ENCODE data around the gene APOBEC3F.
"Not testable (repeated sequence)": the region's sequence is repeated elsewhere in the genome, so short reads cannot be mapped to it uniquely, and the experiment has no call there.

APOBEC3F gene

DNA sequence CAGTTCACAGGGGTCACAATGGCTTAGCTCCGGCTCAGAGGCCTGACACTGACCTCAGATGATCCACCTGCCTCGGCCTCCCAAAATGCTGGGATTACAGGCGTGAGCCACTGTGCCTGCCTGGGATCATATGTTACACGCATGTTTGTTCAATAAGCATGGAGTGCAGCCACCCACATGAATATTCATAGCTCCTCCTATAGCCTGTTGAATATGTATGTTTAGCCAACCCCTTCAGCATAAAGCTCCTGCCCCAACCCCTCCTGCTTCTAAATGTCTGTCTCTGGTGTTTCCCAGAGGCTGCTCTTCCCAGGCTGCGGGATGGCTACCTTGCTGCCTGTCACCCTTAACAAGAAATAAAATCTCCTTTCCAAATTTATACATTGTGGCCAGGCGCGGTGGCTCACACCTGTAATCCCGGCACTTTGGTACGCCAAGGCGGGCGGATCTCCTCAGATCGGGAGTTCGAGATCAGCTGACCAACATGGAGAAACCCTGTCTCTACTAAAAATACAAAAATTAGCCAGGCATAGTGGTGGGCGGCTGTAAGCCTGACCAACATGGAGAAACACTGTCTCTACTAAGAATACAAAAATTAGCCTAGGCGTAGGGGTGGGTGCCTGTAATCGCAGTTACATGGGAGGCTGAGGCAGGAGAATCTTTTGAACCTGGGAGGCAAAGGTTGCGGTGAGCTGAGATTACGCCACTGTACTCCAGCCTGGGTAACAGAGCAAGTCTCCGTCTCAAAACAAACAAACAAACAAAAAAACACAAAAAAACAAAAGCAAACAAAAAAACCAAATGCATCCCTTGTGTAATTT lies 1.1 kb upstream of the APOBEC3F start:
- Histone ChIP-seq H3K4me1 (ENCODE audit: low read depth, poor library complexity, severe bottlenecking) (peaks cover 11% of the 10 kb centered on the region), H3K4me2 (no peak overlapping the region), H2AFZ (ENCODE audit: low read depth) (0 out of 2 replicates have a peak overlapping the region, but pooled peaks have one; percentile 18), H3K79me2 (ENCODE audit: insufficient read depth, low read depth) (no peaks in the 10 kb centered on the region), H4K20me1 (ENCODE audit: insufficient read depth) (no peaks in the 10 kb centered on the region), H3K4me3 (IDR thresholded peaks at IDR 0.05; ENCODE audit: insufficient read depth, low read depth, low read length) (no peak overlapping the region), H3K9ac (no peak overlapping the region), H3K27ac (no peak overlapping the region), H3K36me3 (ENCODE audit: insufficient read depth) (no peaks in the 10 kb centered on the region), H3K27me3 (ENCODE audit: insufficient read depth, low read depth) (no peaks in the 10 kb centered on the region)
- TF ChIP-seq, protein P1, sequence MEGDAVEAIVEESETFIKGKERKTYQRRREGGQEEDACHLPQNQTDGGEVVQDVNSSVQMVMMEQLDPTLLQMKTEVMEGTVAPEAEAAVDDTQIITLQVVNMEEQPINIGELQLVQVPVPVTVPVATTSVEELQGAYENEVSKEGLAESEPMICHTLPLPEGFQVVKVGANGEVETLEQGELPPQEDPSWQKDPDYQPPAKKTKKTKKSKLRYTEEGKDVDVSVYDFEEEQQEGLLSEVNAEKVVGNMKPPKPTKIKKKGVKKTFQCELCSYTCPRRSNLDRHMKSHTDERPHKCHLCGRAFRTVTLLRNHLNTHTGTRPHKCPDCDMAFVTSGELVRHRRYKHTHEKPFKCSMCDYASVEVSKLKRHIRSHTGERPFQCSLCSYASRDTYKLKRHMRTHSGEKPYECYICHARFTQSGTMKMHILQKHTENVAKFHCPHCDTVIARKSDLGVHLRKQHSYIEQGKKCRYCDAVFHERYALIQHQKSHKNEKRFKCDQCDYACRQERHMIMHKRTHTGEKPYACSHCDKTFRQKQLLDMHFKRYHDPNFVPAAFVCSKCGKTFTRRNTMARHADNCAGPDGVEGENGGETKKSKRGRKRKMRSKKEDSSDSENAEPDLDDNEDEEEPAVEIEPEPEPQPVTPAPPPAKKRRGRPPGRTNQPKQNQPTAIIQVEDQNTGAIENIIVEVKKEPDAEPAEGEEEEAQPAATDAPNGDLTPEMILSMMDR (conservative IDR thresholded peaks at IDR 0.05; ENCODE audit: low read depth, low read length): no peak

GRCh38 chr22:39040155-39040537 lies 518 bp upstream of the APOBEC3F start:
- not testable (repeated sequence) for H3K27ac ChIP-seq; H4K20me1 ChIP-seq (ENCODE audit: insufficient read depth); H3K27me3 ChIP-seq (ENCODE audit: insufficient read depth, low read depth); H3K36me3 ChIP-seq (ENCODE audit: insufficient read depth); H3K4me3 ChIP-seq (IDR thresholded peaks at IDR 0.05; ENCODE audit: insufficient read depth, low read depth, low read length); H3K79me2 ChIP-seq (ENCODE audit: insufficient read depth, low read depth); H3K4me2 ChIP-seq; H3K9ac ChIP-seq
- 0 out of 2 replicates have a peak overlapping the region, but pooled peaks have one; percentile 18 for H2AFZ ChIP-seq (ENCODE audit: low read depth)
- peaks cover 11% of the 10 kb centered on the region for H3K4me1 ChIP-seq (ENCODE audit: low read depth, poor library complexity, severe bottlenecking)

DNA sequence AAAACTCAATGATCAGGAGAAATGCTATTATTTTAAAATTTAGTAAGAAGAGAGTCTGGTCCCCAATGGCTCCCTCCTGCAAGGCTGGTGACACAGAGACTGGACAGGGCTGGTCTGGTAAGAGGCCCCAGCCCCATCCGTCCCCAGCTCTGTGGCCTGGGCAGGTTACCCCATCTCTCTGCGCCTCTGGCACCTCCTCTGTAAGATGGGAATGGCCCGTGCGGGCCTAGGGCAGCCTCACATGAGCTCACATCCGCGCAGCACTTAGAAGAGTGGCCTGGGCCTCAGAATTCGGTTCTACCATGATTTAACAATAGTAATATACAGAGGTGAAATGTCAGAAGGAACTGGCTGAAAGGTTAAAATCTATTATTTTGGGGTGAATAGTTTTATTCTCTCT lies 1.2 kb downstream of the APOBEC3F start:
- Histone ChIP-seq H3K9ac (no peak overlapping the region), H2AFZ (ENCODE audit: low read depth) (no peak overlapping the region), H4K20me1 (ENCODE audit: insufficient read depth) (no peaks in the 10 kb centered on the region), H3K4me3 (IDR thresholded peaks at IDR 0.05; ENCODE audit: insufficient read depth, low read depth, low read length) (no peak overlapping the region), H3K27ac (no peak overlapping the region), H3K36me3 (ENCODE audit: insufficient read depth) (no peaks in the 10 kb centered on the region), H3K27me3 (ENCODE audit: insufficient read depth, low read depth) (no peaks in the 10 kb centered on the region), H3K4me2 (peak overlapping the region; percentile 89; the same call in 1 of the 2 replicates), H3K79me2 (ENCODE audit: insufficient read depth, low read depth) (no peaks in the 10 kb centered on the region), H3K4me1 (ENCODE audit: low read depth, poor library complexity, severe bottlenecking) (peaks cover 11% of the 10 kb centered on the region)
- TF ChIP-seq, protein P1 (conservative IDR thresholded peaks at IDR 0.05; ENCODE audit: low read depth, low read length): no peak

GRCh38 chr22:39043063-39043462 lies 2.4 kb downstream of the APOBEC3F start:
- not testable (repeated sequence) for H3K79me2 ChIP-seq (ENCODE audit: insufficient read depth, low read depth); H3K4me3 ChIP-seq (IDR thresholded peaks at IDR 0.05; ENCODE audit: insufficient read depth, low read depth, low read length); H2AFZ ChIP-seq (ENCODE audit: low read depth); H3K27ac ChIP-seq; H3K36me3 ChIP-seq (ENCODE audit: insufficient read depth); H3K9ac ChIP-seq; H3K4me2 ChIP-seq; H3K27me3 ChIP-seq (ENCODE audit: insufficient read depth, low read depth); H4K20me1 ChIP-seq (ENCODE audit: insufficient read depth)
- H3K4me1 ChIP-seq (ENCODE audit: low read depth, poor library complexity, severe bottlenecking): peaks cover 11% of the 10 kb centered on the region

DNA sequence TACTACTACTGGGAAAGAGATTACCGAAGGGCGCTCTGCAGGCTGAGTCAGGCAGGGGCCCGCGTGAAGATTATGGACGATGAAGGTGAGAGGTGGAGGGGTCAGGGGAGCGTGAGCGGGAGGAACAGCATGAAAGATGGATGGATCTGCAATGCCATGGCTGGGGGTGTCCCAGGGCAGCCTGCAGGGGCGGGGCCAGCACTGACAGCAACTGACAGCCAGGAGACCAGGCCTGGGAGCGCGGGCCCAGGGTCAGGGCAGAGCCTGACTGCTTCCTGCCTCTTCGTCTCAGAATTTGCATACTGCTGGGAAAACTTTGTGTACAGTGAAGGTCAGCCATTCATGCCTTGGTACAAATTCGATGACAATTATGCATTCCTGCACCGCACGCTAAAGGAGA lies 4.5 kb downstream of the APOBEC3F start:
- H4K20me1 ChIP-seq (ENCODE audit: insufficient read depth); H3K4me2 ChIP-seq; H2AFZ ChIP-seq (ENCODE audit: low read depth); H3K27me3 ChIP-seq (ENCODE audit: insufficient read depth, low read depth); H3K79me2 ChIP-seq (ENCODE audit: insufficient read depth, low read depth); H3K27ac ChIP-seq; H3K36me3 ChIP-seq (ENCODE audit: insufficient read depth); H3K4me1 ChIP-seq (ENCODE audit: low read depth, poor library complexity, severe bottlenecking); H3K9ac ChIP-seq; H3K4me3 ChIP-seq (IDR thresholded peaks at IDR 0.05; ENCODE audit: insufficient read depth, low read depth, low read length): not testable (repeated sequence)

DNA sequence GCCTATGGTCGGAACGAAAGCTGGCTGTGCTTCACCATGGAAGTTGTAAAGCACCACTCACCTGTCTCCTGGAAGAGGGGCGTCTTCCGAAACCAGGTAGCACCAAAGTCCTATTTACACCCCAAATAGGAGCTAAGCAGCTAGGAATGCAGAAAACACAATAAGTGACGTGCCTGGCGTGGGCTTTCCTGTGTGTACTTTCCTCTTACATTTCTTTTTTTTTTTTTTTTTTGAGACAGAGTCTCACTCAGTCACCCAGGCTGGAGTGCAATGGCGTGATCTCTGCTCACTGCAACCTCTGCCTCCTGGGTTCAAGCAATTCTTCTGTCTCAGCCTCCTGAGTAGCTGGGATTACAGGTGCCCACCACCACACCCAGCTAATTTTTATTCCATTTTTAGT lies 8.8 kb downstream of the APOBEC3F start:
- not testable (repeated sequence) for H3K4me3 ChIP-seq (IDR thresholded peaks at IDR 0.05; ENCODE audit: insufficient read depth, low read depth, low read length); H3K27me3 ChIP-seq (ENCODE audit: insufficient read depth, low read depth); H3K27ac ChIP-seq; H3K36me3 ChIP-seq (ENCODE audit: insufficient read depth); H2AFZ ChIP-seq (ENCODE audit: low read depth); H3K4me1 ChIP-seq (ENCODE audit: low read depth, poor library complexity, severe bottlenecking); H4K20me1 ChIP-seq (ENCODE audit: insufficient read depth); H3K4me2 ChIP-seq; H3K79me2 ChIP-seq (ENCODE audit: insufficient read depth, low read depth); H3K9ac ChIP-seq

GRCh38 chr22:39051844-39052495 lies 11.3 kb downstream of the APOBEC3F start:
- not testable (repeated sequence) for H3K79me2 ChIP-seq (ENCODE audit: insufficient read depth, low read depth); H3K36me3 ChIP-seq (ENCODE audit: insufficient read depth); H3K4me3 ChIP-seq (IDR thresholded peaks at IDR 0.05; ENCODE audit: insufficient read depth, low read depth, low read length); H3K27me3 ChIP-seq (ENCODE audit: insufficient read depth, low read depth); H3K4me1 ChIP-seq (ENCODE audit: low read depth, poor library complexity, severe bottlenecking); H4K20me1 ChIP-seq (ENCODE audit: insufficient read depth); H3K4me2 ChIP-seq; H2AFZ ChIP-seq (ENCODE audit: low read depth); H3K9ac ChIP-seq; H3K27ac ChIP-seq

Measured in KMS-11 (cell line).